ENCODE data around the gene PRUNE1.

Gene PRUNE1

GRCh38 chr1:151050051-151050688 is 41.9 kb downstream of the PRUNE1 start:
- no peak for DNase-seq (ENCODE audit: low spot score)

GRCh38 chr1:151051356-151052009 is 43.2 kb downstream of the PRUNE1 start:
- no peak for DNase-seq (ENCODE audit: low spot score)

DNA sequence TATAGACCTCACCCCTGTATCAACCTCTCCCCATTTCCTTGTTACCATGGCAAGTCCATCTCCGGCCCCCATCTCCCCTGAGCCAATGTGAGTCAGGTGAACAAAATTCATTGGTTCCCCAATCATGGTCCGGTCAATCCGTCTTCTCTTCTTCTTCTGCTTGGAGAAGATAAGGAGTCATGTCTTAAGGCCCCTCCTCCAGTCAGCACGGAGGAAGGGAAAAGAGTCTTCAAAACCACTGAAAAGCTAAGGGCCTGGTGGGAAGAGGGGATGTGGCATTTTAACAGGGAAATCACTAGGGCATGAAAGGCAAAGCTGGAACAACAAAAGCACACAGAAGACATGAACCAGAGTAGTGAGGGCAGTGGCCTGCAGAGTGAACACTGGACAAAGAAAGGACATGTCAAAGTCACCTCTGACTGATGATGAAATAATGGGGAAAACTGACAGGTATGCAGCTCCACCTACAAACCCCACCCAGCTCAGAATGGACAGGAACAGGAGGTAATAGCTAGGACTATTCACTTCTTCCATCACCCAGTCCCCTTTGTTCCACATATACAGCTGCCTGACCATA is 46.8 kb downstream of the PRUNE1 start:
- no peak for DNase-seq (ENCODE audit: low spot score)

DNA sequence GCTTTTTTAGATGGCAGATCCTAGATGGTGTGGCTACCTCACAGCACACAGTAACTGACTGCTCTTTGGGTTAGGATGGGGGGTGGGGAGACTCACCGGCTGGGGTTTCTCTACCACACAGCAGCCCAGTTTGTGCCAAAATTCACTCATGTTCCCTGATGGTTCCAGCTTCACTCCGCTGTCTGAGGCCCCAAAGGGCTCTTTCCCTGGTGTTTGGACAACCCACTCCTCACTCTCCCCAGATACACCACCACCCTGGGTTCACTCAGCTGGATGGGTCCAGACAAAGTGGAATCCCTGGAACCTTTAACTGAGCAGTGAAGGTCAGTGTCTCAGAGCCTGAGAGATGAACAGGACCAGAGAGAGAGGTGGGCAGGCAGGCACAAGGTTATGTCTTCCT is 47.3 kb downstream of the PRUNE1 start:
- no peak for DNase-seq (ENCODE audit: low spot score)

- DNase-seq (ENCODE audit: low spot score), result no peak
Observed at GRCh38 chr1:151056149-151056548, 47.9 kb downstream of the PRUNE1 start.

- DNase-seq (ENCODE audit: low spot score), result peak; percentile 13
Observed at GRCh38 chr1:151058692-151059091, 50.4 kb downstream of the PRUNE1 start.

- DNase-seq (ENCODE audit: low spot score), result peak; percentile 93
Observed at GRCh38 chr1:151059109-151060006, 51.1 kb downstream of the PRUNE1 start, which contains the start of gene CDC42SE1. Gene CDC42SE1, minus strand, starts transcription at chr1:151059622. Its CDS starts 3,892 bp downstream, at chr1:151055730.

GRCh38 chr1:151060007-151060656 is 51.9 kb downstream of the PRUNE1 start, which contains the start of gene MLLT11:
Gene MLLT11, plus strand, starts transcription at chr1:151060397. Its CDS starts 6,828 bp downstream, at chr1:151067225.
- DNase-seq (ENCODE audit: low spot score), result peak; percentile 53

GRCh38 chr1:151060657-151061421 is 52.6 kb downstream of the PRUNE1 start:
- no peak for DNase-seq (ENCODE audit: low spot score)

- DNase-seq (ENCODE audit: low spot score), result no peak
Observed at GRCh38 chr1:151061704-151062103, 53.5 kb downstream of the PRUNE1 start.

- peak; percentile 85 for DNase-seq (ENCODE audit: low spot score)
Observed at GRCh38 chr1:151062741-151063371, 54.6 kb downstream of the PRUNE1 start.

- no peak for DNase-seq (ENCODE audit: low spot score)
Observed at GRCh38 chr1:151065089-151065645, 56.9 kb downstream of the PRUNE1 start.

DNA sequence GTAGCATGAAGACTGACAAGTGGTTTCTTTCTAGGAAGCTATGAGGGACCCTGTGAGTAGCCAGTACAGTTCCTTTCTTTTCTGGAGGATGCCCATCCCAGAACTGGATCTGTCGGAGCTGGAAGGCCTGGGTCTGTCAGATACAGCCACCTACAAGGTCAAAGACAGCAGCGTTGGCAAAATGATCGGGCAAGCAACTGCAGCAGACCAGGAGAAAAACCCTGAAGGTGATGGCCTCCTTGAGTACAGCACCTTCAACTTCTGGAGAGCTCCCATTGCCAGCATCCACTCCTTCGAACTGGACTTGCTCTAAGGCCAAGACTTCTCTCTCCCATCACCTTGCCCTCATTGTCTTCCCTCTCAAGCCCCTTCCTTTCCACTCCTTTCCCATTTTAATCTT is 58.9 kb downstream of the PRUNE1 start:
- DNase-seq (ENCODE audit: low spot score), result no peak

GRCh38 chr1:151069103-151069486 is 60.8 kb downstream of the PRUNE1 start:
- DNase-seq (ENCODE audit: low spot score), result no peak

DNA sequence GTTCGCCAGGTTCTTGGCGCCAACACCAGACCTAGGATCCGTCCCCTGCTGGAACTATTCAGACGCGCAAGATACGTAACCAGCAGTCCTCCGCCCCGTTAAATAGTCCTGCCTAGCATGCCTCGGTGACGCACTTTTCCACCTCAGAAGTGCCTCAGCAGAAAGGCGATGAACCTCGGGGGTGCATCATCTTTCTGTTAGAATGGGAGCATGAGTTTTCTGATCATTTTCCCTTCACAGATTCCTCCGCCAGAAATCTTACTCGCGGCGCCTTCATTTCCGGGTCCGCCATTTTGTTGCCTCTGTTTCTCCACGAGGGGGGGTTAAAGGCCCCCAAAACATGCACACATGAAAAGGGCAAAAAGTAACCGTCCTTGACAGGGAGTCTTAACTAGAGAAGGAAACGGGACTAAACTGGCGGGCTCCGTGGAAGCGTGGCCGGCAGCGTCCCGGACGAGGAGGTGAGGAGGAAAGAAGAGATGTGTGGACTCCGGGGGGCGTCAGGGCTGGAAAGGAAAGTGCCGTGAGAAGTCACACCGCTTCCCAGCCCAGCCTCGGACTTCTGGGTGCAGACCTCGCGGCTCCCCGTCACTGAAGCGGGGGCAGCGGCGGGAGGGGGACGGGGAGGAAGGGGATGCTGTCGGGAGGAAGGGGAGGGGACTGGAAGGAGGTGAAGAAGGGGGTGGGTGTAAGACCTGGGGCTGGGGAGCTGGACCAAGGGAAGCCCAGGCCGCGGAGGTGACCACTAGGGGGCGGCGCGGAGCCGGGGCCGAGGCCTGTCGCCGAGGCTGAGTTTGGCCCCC is 62.4 kb downstream of the PRUNE1 start, which contains the start of gene GABPB2:
Gene GABPB2, plus strand, starts transcription at position 288 of the 803 bp plus-strand sequence. CDS start 17,429 bp downstream, outside the sequence.
- DNase-seq (ENCODE audit: low spot score), result peak; percentile 93

DNA sequence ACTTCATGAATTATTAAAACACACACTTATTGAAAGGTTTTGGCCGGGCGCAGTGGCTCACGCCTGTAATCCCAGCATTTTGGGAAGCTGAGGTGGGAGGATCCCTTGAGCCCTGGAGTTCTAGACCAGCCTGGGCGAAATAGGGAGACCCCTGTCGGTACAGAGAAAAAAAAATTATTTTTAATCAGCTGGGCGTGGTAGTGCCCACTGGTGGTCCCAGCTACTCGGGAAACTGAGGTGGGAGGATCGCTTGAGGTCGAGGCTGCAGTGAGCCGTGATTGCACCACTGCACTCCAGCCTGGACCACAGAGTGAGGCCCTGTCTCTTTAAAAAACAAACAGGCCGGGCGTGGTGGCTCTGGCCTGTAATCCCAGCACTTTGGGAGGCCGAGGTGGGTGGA is 64.0 kb downstream of the PRUNE1 start:
- no peak for DNase-seq (ENCODE audit: low spot score)

Data from AG20443 (cell line).